DND-41 (cell line): ENCODE data around the gene GPR75.

Experiments
- EZH2 ChIP-seq: IDR thresholded peaks from 3 replicates; pipeline ENCODE4 v1.6.1; 2012; ENCODE audit warnings: borderline replicate concordance, low read depth, mild to moderate bottlenecking, moderate library complexity, low read length, inconsistent platforms; ENCODE audit not compliant: severe bottlenecking
- TF ChIP-seq, protein P1 (sequence below): IDR thresholded peaks from 2 replicates; pipeline ENCODE4 v1.5.1; 2012; ENCODE audit warnings: borderline replicate concordance, low read length, moderate library complexity, mild to moderate bottlenecking; ENCODE audit not compliant: poor library complexity, severe bottlenecking; ENCODE audit errors: extremely low read depth

DNA sequence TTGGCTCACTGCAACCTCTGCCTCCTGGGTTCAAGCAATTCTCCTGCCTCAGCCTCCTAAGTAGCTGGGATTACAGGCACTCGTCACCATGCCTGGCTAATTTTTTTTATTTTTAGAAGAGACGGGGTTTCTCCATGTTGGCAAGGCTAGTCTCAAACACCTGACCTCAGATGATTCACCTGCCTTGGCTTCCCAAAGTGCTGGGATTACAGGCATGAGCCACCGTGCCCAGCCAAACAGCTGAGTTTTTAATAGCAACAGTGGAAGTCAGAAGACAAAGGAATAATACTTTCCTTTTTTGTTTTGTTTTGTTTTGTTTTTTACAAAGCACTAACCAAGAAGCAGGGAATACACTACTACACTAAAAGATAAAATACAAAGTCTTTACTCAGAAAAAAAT is 16.9 kb downstream of the GPR75 start:
- TF ChIP-seq, protein P1, sequence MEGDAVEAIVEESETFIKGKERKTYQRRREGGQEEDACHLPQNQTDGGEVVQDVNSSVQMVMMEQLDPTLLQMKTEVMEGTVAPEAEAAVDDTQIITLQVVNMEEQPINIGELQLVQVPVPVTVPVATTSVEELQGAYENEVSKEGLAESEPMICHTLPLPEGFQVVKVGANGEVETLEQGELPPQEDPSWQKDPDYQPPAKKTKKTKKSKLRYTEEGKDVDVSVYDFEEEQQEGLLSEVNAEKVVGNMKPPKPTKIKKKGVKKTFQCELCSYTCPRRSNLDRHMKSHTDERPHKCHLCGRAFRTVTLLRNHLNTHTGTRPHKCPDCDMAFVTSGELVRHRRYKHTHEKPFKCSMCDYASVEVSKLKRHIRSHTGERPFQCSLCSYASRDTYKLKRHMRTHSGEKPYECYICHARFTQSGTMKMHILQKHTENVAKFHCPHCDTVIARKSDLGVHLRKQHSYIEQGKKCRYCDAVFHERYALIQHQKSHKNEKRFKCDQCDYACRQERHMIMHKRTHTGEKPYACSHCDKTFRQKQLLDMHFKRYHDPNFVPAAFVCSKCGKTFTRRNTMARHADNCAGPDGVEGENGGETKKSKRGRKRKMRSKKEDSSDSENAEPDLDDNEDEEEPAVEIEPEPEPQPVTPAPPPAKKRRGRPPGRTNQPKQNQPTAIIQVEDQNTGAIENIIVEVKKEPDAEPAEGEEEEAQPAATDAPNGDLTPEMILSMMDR: no peak
- no peak for TF ChIP-seq EZH2
